K562 (cell line): ENCODE data around the gene RAB26. TPM values are rescaled to one million over a fixed set of nuclear protein-coding genes. Genes with fewer than 3 reads are reported as not detected.

ENCODE experiments used
- ATAC-seq: fragments of 200-7000 bp; cut with Tn5 transposase; 3 replicates; pipeline ENCODE4 v1.9.1; 2020; ENCODE audit warnings: moderate library complexity
- BruUV-seq: library from RNA; stranded (reverse); fragments of 400-500 nt; replicated peaks from 2 replicates; lab custom pipeline; 2021; lab: Mats Ljungman, UMichigan
- CTCF ChIA-PET: fragments of 300-600 bp; formaldehyde crosslinking; extraction: SDS; loops from one replicate; lab custom pipeline; 2021; ENCODE audit warnings: low intra/inter-chr PET ratio; lab: Yijun Ruan, JAX
- POLR2A ChIA-PET: fragments of 300-600, 350-650 bp; sonication (Branson Sonifier 250); formaldehyde crosslinking; extraction: SDS; loops from one replicate; lab custom pipeline; 2021; ENCODE audit warnings: antibody characterized with exemption, inconsistent platforms; lab: Yijun Ruan, JAX
- DNase-seq, 4 experiments: peaks; one replicate each; pipeline versions ENCODE4 v3.0.0 to v3.0.0-alpha.2; 2011 to 2018; ENCODE audit warnings: low spot score in 3 of 4, mixed read lengths in 3 of 4; ENCODE audit errors: extremely low read depth in 1 of 4
- FAIRE-seq: peaks from 2 replicates; lab custom pipeline; 2011; peaks lifted over from hg19 to GRCh38; lab: Jason Lieb, UNC
- H2AFZ ChIP-seq: 2 replicates; pipeline ENCODE4 v1.6.0; 2011; ENCODE audit warnings: low read depth, low read length, control low read depth, inconsistent platforms
- H3K27ac ChIP-seq: fragments of 200-600 bp; 3 replicates; pipeline ENCODE4 v1.8.0; 2011; ENCODE audit warnings: low read depth, mild to moderate bottlenecking, control low read depth, inconsistent platforms, low read length, moderate library complexity, mixed read lengths; ENCODE audit errors: extremely low read depth
- H3K27me3 ChIP-seq, 2 experiments: fragments of 300-600 bp in 1 of 2; 2 replicates in 1 of 2; 3 replicates in 1 of 2; pipeline versions ENCODE4 v1.6.0 to v1.8.0; 2011; ENCODE audit warnings: inconsistent platforms in 2 of 2, low read length in 2 of 2, mild to moderate bottlenecking in 1 of 2, mixed read lengths in 1 of 2, moderate library complexity in 1 of 2; ENCODE audit not compliant: control insufficient read depth in 2 of 2, insufficient read depth in 2 of 2
- H3K36me3 ChIP-seq: fragments of 300-600 bp; 3 replicates; pipeline ENCODE4 v1.8.0; 2011; ENCODE audit warnings: mild to moderate bottlenecking, low read length, inconsistent platforms; ENCODE audit not compliant: control insufficient read depth, insufficient read depth
- H3K4me1 ChIP-seq, 2 experiments: fragments of 200-600 bp in 1 of 2; replicated peaks in 1 of 2; 2 replicates in 1 of 2; 3 replicates in 1 of 2; pipeline versions ENCODE4 v1.5.1 to v1.8.0; 2011; ENCODE audit warnings: inconsistent platforms in 2 of 2, low read length in 2 of 2, mild to moderate bottlenecking in 1 of 2, mixed read lengths in 1 of 2, moderate library complexity in 1 of 2; ENCODE audit not compliant: control insufficient read depth in 2 of 2, insufficient read depth in 2 of 2
- H3K4me2 ChIP-seq: 2 replicates; pipeline ENCODE4 v1.6.1; 2011; ENCODE audit warnings: low read length, control low read depth, inconsistent platforms, mixed read lengths; ENCODE audit not compliant: insufficient read depth
- H3K4me3 ChIP-seq: fragments of 200-600 bp; sonication (generic), shearing (Covaris generic); 2 replicates; pipeline ENCODE4 v1.5.1; 2016; ENCODE audit warnings: control low read depth, inconsistent platforms
- H3K79me2 ChIP-seq: fragments of 200-600 bp; 3 replicates; pipeline ENCODE4 v1.8.0; 2011; ENCODE audit warnings: low read length, inconsistent platforms; ENCODE audit not compliant: control insufficient read depth, insufficient read depth
- H3K9ac ChIP-seq, 2 experiments: 2 replicates each; pipeline versions ENCODE4 v1.6.0 to v1.6.1; 2011; ENCODE audit warnings: low read depth in 2 of 2, low read length in 2 of 2, control low read depth in 1 of 2, inconsistent platforms in 1 of 2, mild to moderate bottlenecking in 1 of 2, mixed read lengths in 1 of 2; ENCODE audit not compliant: insufficient read depth in 1 of 2
- H3K9me1 ChIP-seq: one replicate; pipeline ENCODE4 v1.6.0; 2011; ENCODE audit warnings: inconsistent platforms, mild to moderate bottlenecking, low read length, moderate library complexity; ENCODE audit not compliant: control insufficient read depth, insufficient read depth
- H3K9me3 ChIP-seq: replicated peaks from 2 replicates; pipeline ENCODE4 v1.5.1; 2011; ENCODE audit warnings: low read depth, low read length, inconsistent platforms; ENCODE audit not compliant: control insufficient read depth, insufficient read depth
- H4K20me1 ChIP-seq: replicated peaks from 2 replicates; pipeline ENCODE4 v1.6.1; 2011; ENCODE audit warnings: low read length, inconsistent platforms, mixed read lengths; ENCODE audit not compliant: control insufficient read depth, insufficient read depth
- BRD4 ChIP-seq: fragments of 200-600 bp; sonication (generic); IDR thresholded peaks from 2 replicates; pipeline ENCODE4 v1.6.1; 2017; ENCODE audit warnings: inconsistent platforms
- MAZ ChIP-seq, 2 experiments: fragments of 450-650 bp in 1 of 2; sonication (generic) in 1 of 2; formaldehyde crosslinking; IDR thresholded peaks in 1 of 2; conservative IDR thresholded peaks in 1 of 2; 2 replicates each; pipeline versions ENCODE4 v1.4.0 to v1.5.0; 2020; ENCODE audit warnings: mild to moderate bottlenecking in 1 of 2, missing genetic modification reagents in 1 of 2
- PML ChIP-seq: IDR thresholded peaks from 2 replicates; pipeline ENCODE4 v1.6.1; 2012; ENCODE audit warnings: low read length, inconsistent platforms
- POLR2G ChIP-seq: fragments of 200-400 bp; formaldehyde crosslinking; IDR thresholded peaks from 2 replicates; pipeline ENCODE4 v1.6.1; 2017; ENCODE audit warnings: low read depth, mild to moderate bottlenecking, antibody characterized with exemption, low read length, moderate library complexity
- SAP30 ChIP-seq: fragments of 200-600 bp; sonication (generic); IDR thresholded peaks from 2 replicates; pipeline ENCODE4 v1.6.1; 2012; ENCODE audit warnings: borderline replicate concordance, low read depth, mild to moderate bottlenecking, moderate library complexity, low read length, control low read depth, inconsistent platforms; ENCODE audit not compliant: insufficient read depth, poor library complexity, severe bottlenecking
- ZKSCAN3 ChIP-seq: fragments of 250-450 bp; sonication (Bioruptor Pico); IDR thresholded peaks from 2 replicates; pipeline ENCODE4 v1.4.0; 2020
- ZNF77 ChIP-seq: fragments of 250-450 bp; sonication (Bioruptor Pico); IDR thresholded peaks from 2 replicates; pipeline ENCODE4 v1.5.0; 2020
- WGBS: fragments of 100-300 bp; shearing (Covaris generic); methylation state at CpG from one replicate; pipeline ENCODE4 v1.1.6; 2016; ENCODE audit warnings: low coverage, mixed read lengths; ENCODE audit not compliant: insufficient coverage; ENCODE audit errors: missing lambda C conversion rate; 5-methylcytosine and 5-hydroxymethylcytosine counted together
- in situ Hi-C: fragments of 300-500 bp; cut with MboI; formaldehyde crosslinking; loops from 4 replicates; pipeline ENCODE4 v1.15.0; 2018; ENCODE audit warnings: inconsistent platforms, mixed read lengths
- intact Hi-C: fragments of 100-400 bp; cut with micrococcal nuclease; formaldehyde crosslinking; loops from 2 replicates; pipeline ENCODE4 v1.14.2; 2022
- polyA plus RNA-seq, 8 experiments: library from polyadenylated mRNA; depleted of rRNA in 4 of 8; stranded (reverse) in 5 of 8; unstranded in 3 of 8; fragments of >200 nt; fragmentation: Nextera tagmentation in 2 of 8; fragmentation: Illumina TruSeq in 1 of 8; extraction: Ambion mirVana in 2 of 8; extraction: Trizol in 1 of 8; gene quantifications; 2 replicates each; pipeline versions ENCODE4 v1.2.1 to v1.2.3, GENCODE V29; 2011 to 2014; ENCODE audit warnings: inconsistent platforms in 1 of 8, missing spikeins in 1 of 8
- total RNA-seq, 7 experiments: library from RNA; depleted of rRNA in 6 of 7; stranded (reverse); fragments of >200 nt in 6 of 7; fragmentation: Illumina TruSeq in 2 of 7; extraction: Trizol in 2 of 7; gene quantifications; 2 replicates each; pipeline versions ENCODE4 v1.2.1 to v1.2.3, GENCODE V29; 2011 to 2021; ENCODE audit warnings: low replicate concordance in 1 of 7
- TF ChIP-seq, protein P1 (sequence below), 3 experiments: IDR thresholded peaks in 2 of 3; conservative IDR thresholded peaks in 1 of 3; 2 replicates each; pipeline ENCODE4 v1.5.1; 2011 to 2012; ENCODE audit warnings: low read length in 3 of 3, mild to moderate bottlenecking in 3 of 3, control low read depth in 2 of 3, improper control_type of control experiment in 1 of 3, inconsistent platforms in 1 of 3, low read depth in 1 of 3, mixed read lengths in 1 of 3, moderate library complexity in 1 of 3; ENCODE audit not compliant: insufficient read depth in 2 of 3
- TF ChIP-seq, protein P2 (sequence below): fragments of 150-350 bp; conservative IDR thresholded peaks from 2 replicates; pipeline ENCODE4 v1.6.1; 2014; ENCODE audit warnings: low read length
- TF ChIP-seq, protein P3 (sequence below), 2 experiments: fragments of 150-350 bp in 1 of 2; IDR thresholded peaks; 2 replicates each; pipeline ENCODE4 v1.6.1; 2012 to 2016; ENCODE audit warnings: low read depth in 2 of 2, low read length in 2 of 2, mild to moderate bottlenecking in 1 of 2, moderate library complexity in 1 of 2

The RAB26 gene
- total and polyA plus RNA-seq, 9 of the 15 experiments (the other 6 are each of a cell fraction or from before 2014, with no cell fraction given): 0.25 to 6.1 (median 2.1) TPM

DNA sequence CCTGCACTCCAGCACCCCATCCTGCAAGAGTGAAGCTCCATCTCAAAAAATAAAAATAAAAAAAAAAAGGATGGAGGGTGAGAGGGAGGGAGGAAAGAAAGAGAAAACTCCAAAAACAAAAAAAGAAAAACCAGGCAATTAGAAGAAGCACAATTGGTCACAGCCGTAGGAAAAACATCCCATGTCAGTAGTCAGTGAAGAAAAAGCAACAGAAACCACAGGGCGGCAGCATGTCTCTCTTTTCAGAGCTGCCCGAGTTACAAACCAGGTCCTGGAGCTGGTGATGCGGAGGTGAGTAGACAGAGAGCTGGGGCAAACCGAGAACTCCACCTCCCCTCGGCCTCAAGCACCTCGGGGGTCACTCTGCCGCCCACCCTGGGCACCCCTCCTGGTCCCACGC lies 27.1 kb upstream of the RAB26 start (continued):
- TF ChIP-seq, protein P1, sequence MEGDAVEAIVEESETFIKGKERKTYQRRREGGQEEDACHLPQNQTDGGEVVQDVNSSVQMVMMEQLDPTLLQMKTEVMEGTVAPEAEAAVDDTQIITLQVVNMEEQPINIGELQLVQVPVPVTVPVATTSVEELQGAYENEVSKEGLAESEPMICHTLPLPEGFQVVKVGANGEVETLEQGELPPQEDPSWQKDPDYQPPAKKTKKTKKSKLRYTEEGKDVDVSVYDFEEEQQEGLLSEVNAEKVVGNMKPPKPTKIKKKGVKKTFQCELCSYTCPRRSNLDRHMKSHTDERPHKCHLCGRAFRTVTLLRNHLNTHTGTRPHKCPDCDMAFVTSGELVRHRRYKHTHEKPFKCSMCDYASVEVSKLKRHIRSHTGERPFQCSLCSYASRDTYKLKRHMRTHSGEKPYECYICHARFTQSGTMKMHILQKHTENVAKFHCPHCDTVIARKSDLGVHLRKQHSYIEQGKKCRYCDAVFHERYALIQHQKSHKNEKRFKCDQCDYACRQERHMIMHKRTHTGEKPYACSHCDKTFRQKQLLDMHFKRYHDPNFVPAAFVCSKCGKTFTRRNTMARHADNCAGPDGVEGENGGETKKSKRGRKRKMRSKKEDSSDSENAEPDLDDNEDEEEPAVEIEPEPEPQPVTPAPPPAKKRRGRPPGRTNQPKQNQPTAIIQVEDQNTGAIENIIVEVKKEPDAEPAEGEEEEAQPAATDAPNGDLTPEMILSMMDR (IDR thresholded peaks at IDR 0.05 in 2 of 3, conservative IDR thresholded peaks at IDR 0.05 in 1 of 3; ENCODE audit: insufficient read depth in 2 of 3, low read depth in 1 of 3, low read length in 3 of 3): peak; percentile 34 to 45 (median 42); a peak in 3 of 6 replicates

DNA sequence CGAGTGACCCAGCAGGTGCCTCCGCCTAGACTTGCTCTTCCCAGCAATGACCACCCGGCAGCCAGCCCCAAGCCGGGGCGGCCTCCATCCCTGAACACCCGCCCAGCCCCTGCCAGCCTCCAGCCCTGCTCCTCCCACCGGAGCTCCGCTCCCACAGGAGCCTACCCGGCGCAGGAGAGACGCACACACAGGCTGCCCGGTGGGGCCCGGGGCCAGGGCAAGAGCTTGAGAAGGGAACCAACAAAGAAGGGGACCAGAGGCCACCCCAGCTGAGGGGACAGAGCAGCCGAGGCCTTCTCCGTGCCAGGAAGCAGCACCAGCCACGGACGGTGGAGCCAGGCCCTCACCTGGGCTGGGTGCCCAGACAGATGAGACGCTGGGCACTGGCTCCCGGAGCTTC lies 26.6 kb upstream of the RAB26 start:
- no peak overlapping the region for H2AFZ ChIP-seq
- CTCF ChIA-PET: interaction anchor here (1.2 kb wide), 1 partner anchor 32 kb away, joined by 6 read pairs; no protein-coding TSS in a partner anchor
- H3K36me3 ChIP-seq: no peaks in the 10 kb centered on the region
- 92% methylated on average over 13 of the region's 19 CpGs for WGBS
- H3K4me1 ChIP-seq: peaks cover 0 to 47% of the 10 kb centered on the region in 2 experiments; a peak in 2 of 5 replicates
- POLR2A ChIA-PET: interaction anchor here (0.9 to 1.0 kb wide), 2 partner anchors 30 to 34 kb away, joined by 3 to 4 read pairs; partner anchors contain the start of gene TRAF7
- no peak overlapping the region for H3K4me2 ChIP-seq
- no TSS peak for BruUV-seq
- H3K79me2 ChIP-seq: peaks cover 8% of the 10 kb centered on the region; the same call in 2 of the 3 replicates
- no peaks in the 10 kb centered on the region for H3K9me1 ChIP-seq
- in situ Hi-C loops (no loop called here), intact Hi-C loops (no loop called here)
- no peaks in the 10 kb centered on the region for H4K20me1 ChIP-seq
- no peak overlapping the region for H3K9ac ChIP-seq
- TF ChIP-seq, protein P2, sequence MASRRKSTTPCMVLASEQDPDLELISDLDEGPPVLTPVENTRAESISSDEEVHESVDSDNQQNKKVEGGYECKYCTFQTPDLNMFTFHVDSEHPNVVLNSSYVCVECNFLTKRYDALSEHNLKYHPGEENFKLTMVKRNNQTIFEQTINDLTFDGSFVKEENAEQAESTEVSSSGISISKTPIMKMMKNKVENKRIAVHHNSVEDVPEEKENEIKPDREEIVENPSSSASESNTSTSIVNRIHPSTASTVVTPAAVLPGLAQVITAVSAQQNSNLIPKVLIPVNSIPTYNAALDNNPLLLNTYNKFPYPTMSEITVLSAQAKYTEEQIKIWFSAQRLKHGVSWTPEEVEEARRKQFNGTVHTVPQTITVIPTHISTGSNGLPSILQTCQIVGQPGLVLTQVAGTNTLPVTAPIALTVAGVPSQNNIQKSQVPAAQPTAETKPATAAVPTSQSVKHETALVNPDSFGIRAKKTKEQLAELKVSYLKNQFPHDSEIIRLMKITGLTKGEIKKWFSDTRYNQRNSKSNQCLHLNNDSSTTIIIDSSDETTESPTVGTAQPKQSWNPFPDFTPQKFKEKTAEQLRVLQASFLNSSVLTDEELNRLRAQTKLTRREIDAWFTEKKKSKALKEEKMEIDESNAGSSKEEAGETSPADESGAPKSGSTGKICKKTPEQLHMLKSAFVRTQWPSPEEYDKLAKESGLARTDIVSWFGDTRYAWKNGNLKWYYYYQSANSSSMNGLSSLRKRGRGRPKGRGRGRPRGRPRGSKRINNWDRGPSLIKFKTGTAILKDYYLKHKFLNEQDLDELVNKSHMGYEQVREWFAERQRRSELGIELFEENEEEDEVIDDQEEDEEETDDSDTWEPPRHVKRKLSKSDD: no peak
- peak; percentile 38 for TF ChIP-seq POLR2G
- TF ChIP-seq MAZ (CRISPR knock-in tag; conservative IDR thresholded peaks at IDR 0.05 in 1 of 2, IDR thresholded peaks at IDR 0.05 in 1 of 2): no peak
- TF ChIP-seq, protein P3, sequence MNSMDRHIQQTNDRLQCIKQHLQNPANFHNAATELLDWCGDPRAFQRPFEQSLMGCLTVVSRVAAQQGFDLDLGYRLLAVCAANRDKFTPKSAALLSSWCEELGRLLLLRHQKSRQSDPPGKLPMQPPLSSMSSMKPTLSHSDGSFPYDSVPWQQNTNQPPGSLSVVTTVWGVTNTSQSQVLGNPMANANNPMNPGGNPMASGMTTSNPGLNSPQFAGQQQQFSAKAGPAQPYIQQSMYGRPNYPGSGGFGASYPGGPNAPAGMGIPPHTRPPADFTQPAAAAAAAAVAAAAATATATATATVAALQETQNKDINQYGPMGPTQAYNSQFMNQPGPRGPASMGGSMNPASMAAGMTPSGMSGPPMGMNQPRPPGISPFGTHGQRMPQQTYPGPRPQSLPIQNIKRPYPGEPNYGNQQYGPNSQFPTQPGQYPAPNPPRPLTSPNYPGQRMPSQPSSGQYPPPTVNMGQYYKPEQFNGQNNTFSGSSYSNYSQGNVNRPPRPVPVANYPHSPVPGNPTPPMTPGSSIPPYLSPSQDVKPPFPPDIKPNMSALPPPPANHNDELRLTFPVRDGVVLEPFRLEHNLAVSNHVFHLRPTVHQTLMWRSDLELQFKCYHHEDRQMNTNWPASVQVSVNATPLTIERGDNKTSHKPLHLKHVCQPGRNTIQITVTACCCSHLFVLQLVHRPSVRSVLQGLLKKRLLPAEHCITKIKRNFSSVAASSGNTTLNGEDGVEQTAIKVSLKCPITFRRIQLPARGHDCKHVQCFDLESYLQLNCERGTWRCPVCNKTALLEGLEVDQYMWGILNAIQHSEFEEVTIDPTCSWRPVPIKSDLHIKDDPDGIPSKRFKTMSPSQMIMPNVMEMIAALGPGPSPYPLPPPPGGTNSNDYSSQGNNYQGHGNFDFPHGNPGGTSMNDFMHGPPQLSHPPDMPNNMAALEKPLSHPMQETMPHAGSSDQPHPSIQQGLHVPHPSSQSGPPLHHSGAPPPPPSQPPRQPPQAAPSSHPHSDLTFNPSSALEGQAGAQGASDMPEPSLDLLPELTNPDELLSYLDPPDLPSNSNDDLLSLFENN (IDR thresholded peaks at IDR 0.05; ENCODE audit: low read depth in 2 of 2, low read length in 2 of 2): no peak
- TF ChIP-seq PML: no peak
- TF ChIP-seq ZNF77: no peak
- no peak for TF ChIP-seq ZKSCAN3 (CRISPR knock-in tag)
- no peak for TF ChIP-seq SAP30
- no peak for TF ChIP-seq BRD4
- H3K4me3 ChIP-seq: no peak overlapping the region
- DNase-seq: no peak
- FAIRE-seq: no peak
- H3K9me3 ChIP-seq: no peaks in the 10 kb centered on the region
- H3K27me3 ChIP-seq: no peaks in the 10 kb centered on the region
- ATAC-seq: peak; percentile 9; the same call in 2 of the 3 replicates
- no peak overlapping the region for H3K27ac ChIP-seq
